Keratinocyte (primary cell): Measurements from ENCODE around the gene KLHL2. TPM values are rescaled to one million over a fixed set of nuclear protein-coding genes. Genes with fewer than 3 reads are reported as not detected.
"Not testable (repeated sequence)": the region's sequence is repeated elsewhere in the genome, so short reads cannot be mapped to it uniquely, and the experiment has no call there.

Experiments used
- DNase-seq: peaks from one replicate; pipeline ENCODE4 v3.0.0-alpha.2; 2011; ENCODE audit warnings: low read depth, missing footprints, low spot score
- FAIRE-seq: peaks from 2 replicates; lab custom pipeline; 2011; peaks lifted over from hg19 to GRCh38; lab: Jason Lieb, UNC
- H2AFZ ChIP-seq: 2 replicates; pipeline ENCODE4 v1.6.0; 2012; ENCODE audit warnings: low read length, control low read depth, inconsistent platforms; ENCODE audit not compliant: control insufficient read depth
- H3K27ac ChIP-seq: 2 replicates; pipeline ENCODE4 v1.5.1; 2011; ENCODE audit warnings: low read length; ENCODE audit not compliant: control insufficient read depth, insufficient read depth
- H3K27me3 ChIP-seq: 3 replicates; pipeline ENCODE4 v1.6.0; 2011; ENCODE audit warnings: low read length; ENCODE audit not compliant: control insufficient read depth, insufficient read depth; ENCODE audit errors: extremely low read depth
- H3K36me3 ChIP-seq, 2 experiments: 2 replicates in 1 of 2; 3 replicates in 1 of 2; pipeline ENCODE4 v1.5.1; 2011; ENCODE audit warnings: low read length in 2 of 2, mild to moderate bottlenecking in 1 of 2; ENCODE audit not compliant: control insufficient read depth in 2 of 2, insufficient read depth in 2 of 2; ENCODE audit errors: extremely low read depth in 1 of 2
- H3K4me1 ChIP-seq: 3 replicates; pipeline ENCODE4 v1.5.1; 2011; ENCODE audit warnings: low read length; ENCODE audit not compliant: control insufficient read depth, insufficient read depth; ENCODE audit errors: extremely low read depth
- H3K4me2 ChIP-seq: 3 replicates; pipeline ENCODE4 v1.6.0; 2011; ENCODE audit warnings: low read depth, low read length; ENCODE audit not compliant: control insufficient read depth, insufficient read depth; ENCODE audit errors: extremely low read depth
- H3K4me3 ChIP-seq, 3 experiments: fragments of 200-600 bp in 1 of 3; sonication (generic) in 1 of 3; 2 replicates in 2 of 3; 3 replicates in 1 of 3; pipeline ENCODE4 v1.5.1; 2011 to 2016; ENCODE audit warnings: low read length in 3 of 3, mild to moderate bottlenecking in 3 of 3, control low read depth in 2 of 3, inconsistent platforms in 1 of 3, low read depth in 1 of 3, mixed read lengths in 1 of 3, mixed run types in 1 of 3, moderate library complexity in 1 of 3; ENCODE audit not compliant: control insufficient read depth in 2 of 3, insufficient read depth in 2 of 3; ENCODE audit errors: extremely low read depth in 1 of 3
- H3K79me2 ChIP-seq: 2 replicates; pipeline ENCODE4 v1.6.0; 2012; ENCODE audit warnings: low read length; ENCODE audit not compliant: control insufficient read depth, insufficient read depth
- H3K9ac ChIP-seq: 3 replicates; pipeline ENCODE4 v1.6.0; 2011; ENCODE audit warnings: low read length; ENCODE audit not compliant: control insufficient read depth, insufficient read depth; ENCODE audit errors: extremely low read depth
- H3K9me1 ChIP-seq: 3 replicates; pipeline ENCODE4 v1.6.0; 2011; ENCODE audit warnings: low read length; ENCODE audit not compliant: control insufficient read depth, insufficient read depth; ENCODE audit errors: extremely low read depth
- H3K9me3 ChIP-seq: 2 replicates; pipeline ENCODE4 v1.5.1; 2012; ENCODE audit warnings: low read depth, low read length; ENCODE audit not compliant: control insufficient read depth
- H4K20me1 ChIP-seq: 3 replicates; pipeline ENCODE4 v1.6.0; 2011; ENCODE audit warnings: low read length; ENCODE audit not compliant: control insufficient read depth, insufficient read depth; ENCODE audit errors: extremely low read depth
- CTCF ChIP-seq, 3 experiments: IDR thresholded peaks in 1 of 3; conservative IDR thresholded peaks in 1 of 3; optimal IDR thresholded peaks in 1 of 3; 2 replicates in 2 of 3; 3 replicates in 1 of 3; pipeline versions ENCODE3 to v1.5.1; 2011; ENCODE audit warnings: low read length in 3 of 3, mild to moderate bottlenecking in 3 of 3, moderate library complexity in 2 of 3, control low read depth in 1 of 3, inconsistent platforms in 1 of 3; ENCODE audit not compliant: insufficient read depth in 2 of 3; ENCODE audit errors: extremely low read depth in 1 of 3
- EZH2 ChIP-seq: IDR thresholded peaks from one replicate; pipeline ENCODE4 v1.6.1; 2012; ENCODE audit warnings: inconsistent platforms, mild to moderate bottlenecking, low read length, moderate library complexity
- dilution Hi-C: fragments of 300-500 bp; cut with MboI; formaldehyde crosslinking; loops from one replicate; pipeline ENCODE4 v1.7.0; 2020; ENCODE audit warnings: low sequenced_read_pairs; ENCODE audit not compliant: extremely low pct_ligation_motif_present
- polyA plus RNA-seq, 5 experiments: library from polyadenylated mRNA; depleted of rRNA in 3 of 5; stranded (reverse) in 3 of 5; stranded (forward) in 1 of 5; unstranded in 1 of 5; fragments of >200 nt; gene quantifications; 1 replicate in 1 of 5; 2 replicates in 3 of 5; 3 replicates in 1 of 5; pipeline versions ENCODE4 v1.2.1 to v1.2.3, GENCODE V29; 2011 to 2012; ENCODE audit warnings: missing spikeins in 2 of 5, low read depth in 1 of 5, low replicate concordance in 1 of 5

The KLHL2 gene
- polyA plus RNA-seq, 1 donor (not counting 4 experiments of a cell fraction or from before 2014, with no cell fraction given) = 18.5 TPM

- Histone ChIP-seq H3K27ac (no peak overlapping the region), H3K36me3 (no peaks in the 10 kb centered on the region), H3K79me2 (peaks cover 15% of the 10 kb centered on the region), H3K27me3 (no peaks in the 10 kb centered on the region), H3K4me2 (no peak overlapping the region), H3K9me3 (no peaks in the 10 kb centered on the region), H4K20me1 (no peaks in the 10 kb centered on the region), H3K9ac (no peak overlapping the region), H3K4me1 (peaks cover 38% of the 10 kb centered on the region), H3K9me1 (no peaks in the 10 kb centered on the region), H2AFZ (no peak overlapping the region), H3K4me3 (no peak overlapping the region)
- TF ChIP-seq CTCF (optimal IDR thresholded peaks at IDR 0.05 in 1 of 3, IDR thresholded peaks at IDR 0.05 in 1 of 3, conservative IDR thresholded peaks at IDR 0.05 in 1 of 3; ENCODE audit: extremely low read depth in 1 of 3, insufficient read depth in 2 of 3, low read length in 3 of 3) = no peak
- TF ChIP-seq EZH2 = no peak
- dilution Hi-C loops = no loop called here
- DNase-seq (no peak), FAIRE-seq (no peak)
These were observed 10.0 kb downstream of the KLHL2 start for GRCh38 chr4:165217325-165217724.

GRCh38 chr4:165221306-165221705, 13.9 kb downstream of the KLHL2 start:
- peak overlapping the region; percentile 70 for H3K4me2 ChIP-seq
- H4K20me1 ChIP-seq, H3K9me1 ChIP-seq, dilution Hi-C loops, H3K79me2 ChIP-seq, H3K27me3 ChIP-seq, H2AFZ ChIP-seq, H3K36me3 ChIP-seq, FAIRE-seq, H3K9me3 ChIP-seq, H3K4me3 ChIP-seq, H3K9ac ChIP-seq, DNase-seq: not testable (repeated sequence)
- H3K4me1 ChIP-seq = peaks cover 27% of the 10 kb centered on the region
- H3K27ac ChIP-seq = peak overlapping the region; percentile 86

GRCh38 chr4:165221993-165222650, 14.8 kb downstream of the KLHL2 start:
- H3K27ac ChIP-seq = peak overlapping the region; percentile 86

More at GRCh38 chr4:165221993-165222650, 14.8 kb downstream of the KLHL2 start:
- H3K79me2 ChIP-seq, DNase-seq, H3K9me1 ChIP-seq, H3K9me3 ChIP-seq, H3K36me3 ChIP-seq, H2AFZ ChIP-seq, H4K20me1 ChIP-seq, dilution Hi-C loops, H3K27me3 ChIP-seq: not testable (repeated sequence)
- Histone ChIP-seq H3K9ac (peak overlapping the region; percentile 44), H3K4me1 (peaks cover 23% of the 10 kb centered on the region), H3K4me2 (peak overlapping the region; percentile 70), H3K4me3 (peak overlapping the region in 2 of 3 experiments; percentile 42)
- peak; percentile 99 for FAIRE-seq
